CD4-positive, CD25-positive, alpha-beta regulatory T cell (primary cell): ENCODE results near the gene TBC1D22A. TPM values are rescaled to one million over a fixed set of nuclear protein-coding genes. Genes with fewer than 3 reads are reported as not detected.

Source experiments
- ATAC-seq, 2 donors: fragments of 150-1000 bp; cut with Tn5 transposase; one replicate each; pipeline ENCODE4 v1.10.0; 2021; ENCODE audit warnings: low read depth in 2 of 2, moderate number of reproducible peaks in 2 of 2, moderate library complexity in 1 of 2
- DNase-seq, 3 donors: peaks; one replicate each; pipeline versions ENCODE4 v3.0.0 to v3.0.0-alpha.2; 2012 to 2022; ENCODE audit warnings: mixed read lengths in 1 of 3
- H3K27ac ChIP-seq: one replicate; pipeline ENCODE4 v1.7.0; 2013; ENCODE audit warnings: mild to moderate bottlenecking, low read length; ENCODE audit not compliant: insufficient read depth, poor library complexity, severe bottlenecking
- H3K27me3 ChIP-seq: one replicate; pipeline ENCODE4 v1.7.0; 2013; ENCODE audit warnings: low read length; ENCODE audit not compliant: control insufficient read depth, insufficient read depth
- H3K36me3 ChIP-seq: one replicate; pipeline ENCODE4 v1.7.0; 2013; ENCODE audit warnings: mild to moderate bottlenecking, low read length, moderate library complexity; ENCODE audit not compliant: control insufficient read depth, insufficient read depth
- H3K4me1 ChIP-seq: 2 replicates; pipeline ENCODE4 v1.7.0; 2013; ENCODE audit warnings: mild to moderate bottlenecking, low read length; ENCODE audit not compliant: insufficient read depth, control insufficient read depth, poor library complexity, severe bottlenecking
- H3K4me3 ChIP-seq: one replicate; pipeline ENCODE4 v1.7.0; 2013; ENCODE audit warnings: low read depth, mild to moderate bottlenecking, low read length, moderate library complexity
- H3K9me3 ChIP-seq, 2 experiments: 1 replicate in 1 of 2; 2 replicates in 1 of 2; pipeline ENCODE4 v1.7.0; 2013; ENCODE audit warnings: low read length in 2 of 2, mild to moderate bottlenecking in 1 of 2, moderate library complexity in 1 of 2; ENCODE audit not compliant: control insufficient read depth in 2 of 2
- H3K27ac Mint-ChIP-seq, 3 donors: one replicate each; pipeline ENCODE4 v1.8.0; 2020 to 2022; ENCODE audit warnings: mild to moderate bottlenecking in 3 of 3, mixed read lengths in 3 of 3, moderate library complexity in 2 of 3
- H3K27me3 Mint-ChIP-seq: one replicate; pipeline ENCODE4 v1.8.0; 2022; ENCODE audit warnings: mild to moderate bottlenecking, mixed read lengths
- H3K36me3 Mint-ChIP-seq: one replicate; pipeline ENCODE4 v1.8.0; 2020; ENCODE audit warnings: mixed read lengths
- H3K4me1 Mint-ChIP-seq, 4 donors: one replicate each; pipeline ENCODE4 v1.8.0; 2020 to 2022; ENCODE audit warnings: mixed read lengths in 4 of 4, mild to moderate bottlenecking in 1 of 4
- H3K4me3 Mint-ChIP-seq, 4 donors: one replicate each; pipeline ENCODE4 v1.8.0; 2020 to 2022; ENCODE audit warnings: mild to moderate bottlenecking in 4 of 4, mixed read lengths in 4 of 4, moderate library complexity in 3 of 4
- H3K9me3 Mint-ChIP-seq, 7 donors: one replicate each; pipeline ENCODE4 v1.8.0; 2020 to 2022; ENCODE audit warnings: mixed read lengths in 7 of 7, mild to moderate bottlenecking in 3 of 7, moderate library complexity in 2 of 7
- polyA plus RNA-seq, 4 donors: library from polyadenylated mRNA; unstranded; fragments of 300-500 nt; fragmentation: Illumina TruSeq; gene quantifications; one replicate each; pipeline ENCODE4 v1.2.3, GENCODE V29; 2021
- total RNA-seq: library from RNA; stranded (reverse); gene quantifications from one replicate; pipeline ENCODE4 v1.2.3, GENCODE V29; 2022

The TBC1D22A gene
- total and polyA plus RNA-seq, 5 donors from 2014 or later, result 19.8 to 42.5 (median 24.3) TPM

- H3K36me3 Mint-ChIP-seq, result peaks cover 14% of the 10 kb centered on the region
- Histone ChIP-seq H3K36me3 (peaks cover 4% of the 10 kb centered on the region), H3K4me3 (no peak overlapping the region), H3K27me3 (no peaks in the 10 kb centered on the region), H3K27ac (no peak overlapping the region), H3K4me1 (peaks cover 37% of the 10 kb centered on the region), H3K9me3 (no peaks in the 10 kb centered on the region)
- peaks cover 0 to 1% (median 0%) of the 10 kb centered on the region in 7 donors for H3K9me3 Mint-ChIP-seq
- ATAC-seq, result no peak
- DNase-seq, result no peak
- peak overlapping the region in 2 of 4 donors; percentile 13 to 32 for H3K4me3 Mint-ChIP-seq
- peaks cover 14 to 82% (median 47%) of the 10 kb centered on the region in 4 donors for H3K4me1 Mint-ChIP-seq
- H3K27me3 Mint-ChIP-seq, result peaks cover 4% of the 10 kb centered on the region
- H3K27ac Mint-ChIP-seq, result peak overlapping the region; percentile 85 to 94 (median 86)
Observed at GRCh38 chr22:46769191-46769675, 6.8 kb downstream of the TBC1D22A start.

- H3K27me3 ChIP-seq, result no peaks in the 10 kb centered on the region
- peak overlapping the region in 3 of 4 donors; percentile 13 to 55 (median 32) for H3K4me3 Mint-ChIP-seq
- peaks cover 37% of the 10 kb centered on the region for H3K4me1 ChIP-seq
- H3K4me3 ChIP-seq, result no peak overlapping the region
- H3K36me3 Mint-ChIP-seq, result peaks cover 14% of the 10 kb centered on the region
- no peak for DNase-seq
- H3K27ac Mint-ChIP-seq, result peak overlapping the region; percentile 85 to 94 (median 86)
- H3K36me3 ChIP-seq, result peaks cover 2% of the 10 kb centered on the region
- peaks cover 4% of the 10 kb centered on the region for H3K27me3 Mint-ChIP-seq
- ATAC-seq, result no peak
- H3K9me3 Mint-ChIP-seq, result peaks cover 0 to 1% (median 0%) of the 10 kb centered on the region in 7 donors
- no peaks in the 10 kb centered on the region for H3K9me3 ChIP-seq
- H3K27ac ChIP-seq, result no peak overlapping the region
- peaks cover 14 to 82% (median 47%) of the 10 kb centered on the region in 4 donors for H3K4me1 Mint-ChIP-seq
Observed at GRCh38 chr22:46769706-46770105, 7.3 kb downstream of the TBC1D22A start.

GRCh38 chr22:46770151-46770641, 7.7 kb downstream of the TBC1D22A start:
- peaks cover 4% of the 10 kb centered on the region for H3K27me3 Mint-ChIP-seq
- peak overlapping the region; percentile 45 to 94 (median 86) for H3K27ac Mint-ChIP-seq
- Histone ChIP-seq H3K27me3 (no peaks in the 10 kb centered on the region), H3K27ac (peak overlapping the region; percentile 56), H3K4me1 (peaks cover 37% of the 10 kb centered on the region), H3K9me3 (no peaks in the 10 kb centered on the region), H3K36me3 (peaks cover 2% of the 10 kb centered on the region), H3K4me3 (no peak overlapping the region)
- peaks cover 0 to 1% (median 0%) of the 10 kb centered on the region in 7 donors for H3K9me3 Mint-ChIP-seq
- H3K4me1 Mint-ChIP-seq, result peaks cover 18 to 82% (median 48%) of the 10 kb centered on the region in 4 donors
- no peak for ATAC-seq
- peak overlapping the region in 2 of 4 donors; percentile 47 to 57 for H3K4me3 Mint-ChIP-seq
- H3K36me3 Mint-ChIP-seq, result peaks cover 14% of the 10 kb centered on the region
- no peak for DNase-seq

- Histone ChIP-seq H3K9me3 (no peaks in the 10 kb centered on the region), H3K27ac (peak overlapping the region; percentile 56), H3K27me3 (no peaks in the 10 kb centered on the region), H3K36me3 (peaks cover 2% of the 10 kb centered on the region), H3K4me1 (peaks cover 43% of the 10 kb centered on the region), H3K4me3 (no peak overlapping the region)
- Mint-ChIP-seq H3K4me1 (peaks cover 21 to 82% (median 51%) of the 10 kb centered on the region in 4 donors), H3K36me3 (peaks cover 14% of the 10 kb centered on the region), H3K27ac (peak overlapping the region; percentile 45 to 94 (median 86)), H3K9me3 (peaks cover 0 to 1% (median 0%) of the 10 kb centered on the region in 7 donors), H3K27me3 (peaks cover 4% of the 10 kb centered on the region), H3K4me3 (peak overlapping the region; percentile 34 to 57 (median 44))
- DNase-seq, result peak in 1 of 3 donors; percentile 28
- ATAC-seq, result no peak
Observed at GRCh38 chr22:46770726-46771125, 8.3 kb downstream of the TBC1D22A start.

GRCh38 chr22:46773076-46773475, 10.6 kb downstream of the TBC1D22A start:
- Histone ChIP-seq H3K36me3 (peaks cover 2% of the 10 kb centered on the region), H3K4me3 (no peak overlapping the region), H3K27me3 (no peaks in the 10 kb centered on the region), H3K9me3 (no peaks in the 10 kb centered on the region), H3K4me1 (peaks cover 58% of the 10 kb centered on the region), H3K27ac (peak overlapping the region; percentile 80)
- H3K4me1 Mint-ChIP-seq, result peaks cover 27 to 86% (median 58%) of the 10 kb centered on the region in 4 donors
- no peak for DNase-seq
- peaks cover 0 to 1% (median 0%) of the 10 kb centered on the region in 7 donors for H3K9me3 Mint-ChIP-seq
- peaks cover 3% of the 10 kb centered on the region for H3K36me3 Mint-ChIP-seq
- peak overlapping the region in 2 of 3 donors; percentile 78 to 96 for H3K27ac Mint-ChIP-seq
- H3K4me3 Mint-ChIP-seq, result peak overlapping the region in 1 of 4 donors; percentile 73
- no peak for ATAC-seq
- peaks cover 4% of the 10 kb centered on the region for H3K27me3 Mint-ChIP-seq

GRCh38 chr22:46774253-46774979, 12.0 kb downstream of the TBC1D22A start:
- Mint-ChIP-seq H3K4me3 (peak overlapping the region; percentile 61 to 91 (median 79)), H3K36me3 (peaks cover 3% of the 10 kb centered on the region), H3K27ac (peak overlapping the region; percentile 93 to 99 (median 96)), H3K9me3 (peaks cover 0 to 1% (median 0%) of the 10 kb centered on the region in 7 donors), H3K27me3 (peaks cover 4% of the 10 kb centered on the region), H3K4me1 (peaks cover 28 to 82% (median 55%) of the 10 kb centered on the region in 4 donors)
- H3K4me1 ChIP-seq, result peaks cover 52% of the 10 kb centered on the region
- ATAC-seq (peak; percentile 49 to 58), DNase-seq (peak in 1 of 3 donors; percentile 57)
- H3K27me3 ChIP-seq, result no peaks in the 10 kb centered on the region
- peak overlapping the region; percentile 32 for H3K4me3 ChIP-seq
- no peaks in the 10 kb centered on the region for H3K9me3 ChIP-seq
- H3K27ac ChIP-seq, result peak overlapping the region; percentile 80
- H3K36me3 ChIP-seq, result peaks cover 6% of the 10 kb centered on the region

GRCh38 chr22:46774980-46775849, 12.8 kb downstream of the TBC1D22A start:
- Histone ChIP-seq H3K9me3 (no peaks in the 10 kb centered on the region), H3K36me3 (peaks cover 6% of the 10 kb centered on the region), H3K27ac (peak overlapping the region; percentile 80), H3K27me3 (no peaks in the 10 kb centered on the region), H3K4me3 (peak overlapping the region; percentile 10), H3K4me1 (peaks cover 49% of the 10 kb centered on the region)
- DNase-seq (no peak), ATAC-seq (no peak)
- no peaks in the 10 kb centered on the region for H3K9me3 Mint-ChIP-seq
- peak overlapping the region; percentile 93 to 99 (median 96) for H3K27ac Mint-ChIP-seq
- H3K27me3 Mint-ChIP-seq, result peaks cover 4% of the 10 kb centered on the region
- H3K36me3 Mint-ChIP-seq, result peaks cover 3% of the 10 kb centered on the region
- H3K4me3 Mint-ChIP-seq, result peak overlapping the region; percentile 61 to 91 (median 79)
- H3K4me1 Mint-ChIP-seq, result peaks cover 32 to 82% (median 57%) of the 10 kb centered on the region in 4 donors
